Suprapubic skin (tissue), 4 donors: ENCODE results near the gene YLPM1. TPM values are rescaled to one million over a fixed set of nuclear protein-coding genes. Genes with fewer than 3 reads are reported as not detected.

Source experiments
- DNase-seq, 2 donors: peaks; one replicate each; pipeline ENCODE4 v3.0.0-alpha.2; 2019; ENCODE audit warnings: low spot score in 2 of 2
- H3K27ac ChIP-seq: fragments of 200-600 bp; sonication (generic); one replicate; pipeline ENCODE4 v1.5.1; 2019
- H3K27me3 ChIP-seq: fragments of 200-600 bp; sonication (generic); one replicate; pipeline ENCODE4 v1.5.1; 2019
- H3K36me3 ChIP-seq: fragments of 200-600 bp; sonication (generic); one replicate; pipeline ENCODE4 v1.5.1; 2019
- H3K4me1 ChIP-seq: fragments of 200-600 bp; sonication (generic); one replicate; pipeline ENCODE4 v1.5.1; 2019
- H3K4me3 ChIP-seq: fragments of 200-600 bp; sonication (generic); one replicate; pipeline ENCODE4 v1.5.1; 2019; ENCODE audit warnings: mild to moderate bottlenecking
- H3K9me3 ChIP-seq: fragments of 200-600 bp; sonication (generic); one replicate; pipeline ENCODE4 v1.5.1; 2019
- CTCF ChIP-seq, 2 donors: fragments of 200-600 bp in 1 of 2; fragments of 450-650 bp in 1 of 2; sonication (generic) in 1 of 2; IDR thresholded peaks; one replicate each; pipeline ENCODE4 v1.5.1; 2016 to 2019; ENCODE audit warnings: antibody characterized with exemption in 2 of 2, mild to moderate bottlenecking in 1 of 2, moderate library complexity in 1 of 2
- EP300 ChIP-seq: sonication (generic); formaldehyde crosslinking; IDR thresholded peaks from one replicate; pipeline ENCODE4 v1.6.1; 2017; ENCODE audit warnings: antibody characterized with exemption
- POLR2A ChIP-seq, 2 donors: fragments of 450-650 bp; IDR thresholded peaks; one replicate each; pipeline ENCODE4 v1.6.1; 2017; ENCODE audit warnings: antibody characterized with exemption in 2 of 2, mild to moderate bottlenecking in 2 of 2, moderate library complexity in 2 of 2
- POLR2AphosphoS5 ChIP-seq, 3 donors: sonication (generic); formaldehyde crosslinking; IDR thresholded peaks; one replicate each; pipeline ENCODE4 v1.6.1; 2017; ENCODE audit warnings: antibody characterized with exemption in 3 of 3
- WGBS: methylation state at CpG from one replicate; pipeline ENCODE4 v1.1.5; 2018; 5-methylcytosine and 5-hydroxymethylcytosine counted together
- total RNA-seq, 4 donors: library from RNA; depleted of rRNA; stranded (reverse); fragments of >200 nt; gene quantifications; one replicate each; pipeline ENCODE4 v1.1.0, GENCODE V29; 2016

The YLPM1 gene
- total RNA-seq, 4 donors from 2014 or later = 42.9 to 118 (median 58.2) TPM

GRCh38 chr14:74866708-74867389, 103.7 kb downstream of the YLPM1 start:
- no peak overlapping the region for H3K27ac ChIP-seq
- no peaks in the 10 kb centered on the region for H3K9me3 ChIP-seq
- H3K27me3 ChIP-seq = no peaks in the 10 kb centered on the region
- DNase-seq = no peak
- 78% methylated on average over 3 of the region's 3 CpGs for WGBS
- no peak overlapping the region for H3K4me3 ChIP-seq
- H3K36me3 ChIP-seq = no peaks in the 10 kb centered on the region
- no peak for TF ChIP-seq CTCF (IDR thresholded peaks at IDR 0.05)
- no peak for TF ChIP-seq POLR2AphosphoS5 (IDR thresholded peaks at IDR 0.05)
- TF ChIP-seq EP300 = no peak
- no peak for TF ChIP-seq POLR2A (IDR thresholded peaks at IDR 0.05)
- no peaks in the 10 kb centered on the region for H3K4me1 ChIP-seq

GRCh38 chr14:74867673-74868072, 104.6 kb downstream of the YLPM1 start:
- Histone ChIP-seq H3K27ac (no peak overlapping the region), H3K27me3 (no peaks in the 10 kb centered on the region), H3K36me3 (no peaks in the 10 kb centered on the region), H3K4me3 (no peak overlapping the region), H3K9me3 (no peaks in the 10 kb centered on the region), H3K4me1 (no peaks in the 10 kb centered on the region)
- 41% methylated on average over 5 of the region's 5 CpGs for WGBS
- DNase-seq = no peak
- TF ChIP-seq POLR2A (IDR thresholded peaks at IDR 0.05) (no peak), EP300 (no peak), CTCF (IDR thresholded peaks at IDR 0.05) (no peak)

GRCh38 chr14:74868739-74869138, 105.6 kb downstream of the YLPM1 start:
- Histone ChIP-seq H3K4me1 (no peaks in the 10 kb centered on the region), H3K27me3 (no peaks in the 10 kb centered on the region), H3K36me3 (no peaks in the 10 kb centered on the region), H3K9me3 (no peaks in the 10 kb centered on the region), H3K4me3 (no peak overlapping the region), H3K27ac (no peak overlapping the region)
- 91% methylated on average over 8 of the region's 8 CpGs for WGBS
- no peak for DNase-seq
- TF ChIP-seq POLR2A (IDR thresholded peaks at IDR 0.05) (no peak), CTCF (IDR thresholded peaks at IDR 0.05) (no peak), POLR2AphosphoS5 (IDR thresholded peaks at IDR 0.05) (no peak), EP300 (no peak)

GRCh38 chr14:74871819-74872218, 108.7 kb downstream of the YLPM1 start:
- Histone ChIP-seq H3K9me3 (no peaks in the 10 kb centered on the region), H3K36me3 (no peaks in the 10 kb centered on the region), H3K4me3 (no peak overlapping the region), H3K27me3 (no peaks in the 10 kb centered on the region), H3K27ac (no peak overlapping the region), H3K4me1 (no peaks in the 10 kb centered on the region)
- no peak for DNase-seq
- TF ChIP-seq EP300 = no peak
- TF ChIP-seq POLR2AphosphoS5 (IDR thresholded peaks at IDR 0.05) = no peak
- TF ChIP-seq POLR2A (IDR thresholded peaks at IDR 0.05) = no peak
- TF ChIP-seq CTCF (IDR thresholded peaks at IDR 0.05) = no peak
- 85% methylated on average over 3 of the region's 4 CpGs for WGBS

- 94% methylated on average over 5 of the region's 5 CpGs for WGBS
- TF ChIP-seq POLR2AphosphoS5 (IDR thresholded peaks at IDR 0.05) = no peak
- TF ChIP-seq POLR2A (IDR thresholded peaks at IDR 0.05) = no peak
- TF ChIP-seq EP300 = no peak
- TF ChIP-seq CTCF (IDR thresholded peaks at IDR 0.05) = no peak
- H3K9me3 ChIP-seq = no peaks in the 10 kb centered on the region
- H3K4me1 ChIP-seq = no peaks in the 10 kb centered on the region
- H3K4me3 ChIP-seq = no peak overlapping the region
- H3K36me3 ChIP-seq = no peaks in the 10 kb centered on the region
- no peak for DNase-seq
- H3K27me3 ChIP-seq = no peaks in the 10 kb centered on the region
- H3K27ac ChIP-seq = no peak overlapping the region
Measured at GRCh38 chr14:74875204-74875603, 112.1 kb downstream of the YLPM1 start.
